T47D (cell line): Measurements from ENCODE around the gene MAPK8.
A peak's percentile ranks its signal among the peaks of the same experiment; 100 is the strongest.

Experiments
- DNase-seq, 2 experiments: peaks; one replicate each; pipeline versions ENCODE4 v3.0.0 to v3.0.0-alpha.2; 2011 to 2012; ENCODE audit warnings: low read depth in 1 of 2, low spot score in 1 of 2
- JUND ChIP-seq: IDR thresholded peaks from 2 replicates; pipeline ENCODE4 v1.6.1; 2012; ENCODE audit warnings: low read depth
- in situ Hi-C: cut with HindIII; loops from 2 replicates; pipeline ENCODE4 v1.10.0; 2016; ENCODE audit warnings: low sequenced_read_pairs, low pct_unique_long_range_greater_than_20kb

MAPK8 gene

GRCh38 chr10:48358162-48358561 is 51.7 kb downstream of the MAPK8 start:
- DNase-seq: no peak
- no peak for TF ChIP-seq JUND
- in situ Hi-C loops: no loop called here

DNA sequence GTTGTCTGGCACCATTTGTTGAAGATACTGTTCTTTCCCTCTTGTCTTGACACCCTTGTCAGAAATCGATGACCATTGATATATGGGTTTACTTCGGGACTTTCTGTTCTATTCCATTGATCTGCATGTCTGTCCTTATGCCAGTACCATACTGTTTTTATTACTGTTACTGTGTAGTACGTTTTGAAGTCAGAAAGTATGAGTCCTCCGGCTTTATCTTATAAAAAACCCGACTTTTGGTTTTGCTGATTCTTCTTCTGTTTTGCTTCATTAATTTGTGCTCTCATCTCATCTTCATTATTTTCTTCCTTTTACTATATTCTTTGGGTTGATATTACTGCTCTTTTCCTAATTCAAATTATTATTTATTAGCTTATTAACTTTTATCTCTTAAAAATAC is 52.4 kb downstream of the MAPK8 start:
- TF ChIP-seq JUND: no peak
- in situ Hi-C loops: no loop called here
- DNase-seq: no peak

DNA sequence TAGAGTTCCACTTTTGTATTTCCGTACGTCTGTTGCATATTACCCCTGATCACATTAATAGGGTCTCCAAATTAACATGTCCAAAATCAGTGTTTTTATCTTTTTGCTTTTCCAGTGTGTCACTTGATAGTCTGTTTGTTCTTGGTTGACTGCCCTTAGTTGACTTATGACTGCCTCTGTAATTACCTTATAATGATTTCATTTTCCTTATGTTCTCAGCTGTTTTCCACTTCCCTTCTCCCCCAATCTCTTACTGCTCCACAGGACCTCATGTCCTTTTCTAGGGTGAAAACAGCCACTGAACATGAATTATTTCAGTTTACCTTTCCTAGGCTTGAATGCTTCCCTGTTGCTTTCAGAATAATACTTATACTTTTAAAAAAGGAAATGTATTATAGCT is 54.7 kb downstream of the MAPK8 start:
- TF ChIP-seq JUND: no peak
- in situ Hi-C loops: no loop called here
- DNase-seq: no peak

GRCh38 chr10:48363617-48364355 is 57.3 kb downstream of the MAPK8 start:
- no peak for TF ChIP-seq JUND
- in situ Hi-C loops: no loop called here
- DNase-seq: peak; percentile 30 to 86

DNA sequence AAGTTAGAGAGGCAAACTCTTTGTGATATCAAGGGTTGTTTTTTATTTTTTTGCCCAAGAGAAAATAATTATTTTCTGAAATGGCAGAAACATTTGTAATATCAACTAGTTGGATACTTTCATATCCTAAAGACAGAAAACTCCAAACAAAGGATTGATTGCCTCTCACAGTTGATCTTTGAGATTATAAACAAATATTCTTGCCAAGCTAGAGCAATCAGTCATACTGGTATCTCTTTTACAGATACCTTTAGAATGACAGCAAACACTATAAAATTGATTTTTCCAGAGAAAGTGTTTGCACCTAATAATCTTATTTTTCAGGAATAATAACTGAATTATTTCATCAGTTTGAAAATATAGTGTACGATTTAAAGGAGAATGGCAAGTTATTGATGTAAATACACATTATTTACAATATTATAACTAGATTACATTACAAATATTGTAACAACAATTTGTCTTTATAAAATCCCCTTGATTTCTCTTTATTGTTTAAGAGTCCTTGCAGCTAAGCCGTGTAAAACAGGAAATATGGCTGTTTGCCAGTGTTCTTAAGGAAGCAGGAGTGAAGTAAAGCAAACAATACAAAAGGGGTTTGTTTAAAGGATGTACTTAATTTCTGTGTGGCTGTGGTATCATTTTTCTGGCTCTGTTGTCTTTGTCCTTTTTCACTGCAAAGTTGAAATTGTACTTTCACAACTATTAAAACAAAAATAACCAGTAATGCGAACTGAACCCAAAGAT is 58.4 kb downstream of the MAPK8 start:
- in situ Hi-C loops: no loop called here
- peak in 1 of 2 experiments; percentile 52 for DNase-seq
- no peak for TF ChIP-seq JUND

DNA sequence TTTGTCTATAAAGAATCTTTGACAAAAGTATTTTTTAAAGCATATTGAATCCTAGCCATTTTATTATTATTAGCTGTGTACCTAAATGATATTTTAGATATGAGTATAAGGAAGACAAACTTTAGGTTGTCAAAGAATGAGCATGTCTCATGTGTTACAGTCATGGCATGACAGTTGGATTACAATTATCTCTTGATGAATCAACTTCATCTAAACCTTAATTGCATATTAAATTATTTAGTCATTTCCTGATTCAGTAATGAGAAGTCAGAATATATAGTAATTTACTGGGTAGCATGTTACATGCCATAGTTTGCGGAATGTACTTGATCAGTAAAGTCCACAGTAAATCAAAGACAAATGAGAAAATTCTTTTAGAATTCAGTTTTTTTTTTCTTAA is 59.2 kb downstream of the MAPK8 start:
- TF ChIP-seq JUND: no peak
- no peak for DNase-seq
- in situ Hi-C loops: no loop called here

GRCh38 chr10:48366261-48366660 is 59.8 kb downstream of the MAPK8 start:
- in situ Hi-C loops: no loop called here
- no peak for TF ChIP-seq JUND

GRCh38 chr10:48369501-48369900 is 63.0 kb downstream of the MAPK8 start:
- in situ Hi-C loops: no loop called here
- no peak for DNase-seq
- TF ChIP-seq JUND: no peak

More at GRCh38 chr10:48366261-48366660, 59.8 kb downstream of the MAPK8 start:
- DNase-seq: no peak

- in situ Hi-C loops: no loop called here
- no peak for DNase-seq
- no peak for TF ChIP-seq JUND
Observed at GRCh38 chr10:48377751-48378530, 71.5 kb downstream of the MAPK8 start.

GRCh38 chr10:48378675-48379074 is 72.2 kb downstream of the MAPK8 start:
- no peak for DNase-seq
- no peak for TF ChIP-seq JUND
- in situ Hi-C loops: no loop called here

DNA sequence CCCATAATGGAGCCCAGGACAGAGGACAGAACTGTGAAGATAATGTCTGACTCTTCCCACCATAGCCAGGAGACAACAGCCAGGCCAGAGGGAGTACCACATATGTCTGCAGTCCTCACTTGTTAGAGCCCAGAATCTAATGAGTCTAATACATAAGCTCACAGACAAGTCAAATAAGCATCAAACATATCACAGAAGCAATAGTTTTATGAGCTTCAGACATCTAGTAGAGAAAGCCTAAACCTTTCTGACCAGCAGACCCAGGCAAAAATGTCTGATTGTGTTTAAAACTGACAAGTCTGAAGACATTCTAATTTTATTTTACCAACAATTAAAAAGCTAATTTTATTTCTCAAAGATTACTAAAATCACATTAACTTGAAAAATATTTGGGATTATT is 75.5 kb downstream of the MAPK8 start:
- TF ChIP-seq JUND: no peak
- in situ Hi-C loops: no loop called here
- DNase-seq: no peak

- in situ Hi-C loops: no loop called here
- no peak for DNase-seq
- no peak for TF ChIP-seq JUND
Observed at GRCh38 chr10:48382982-48383381, 76.5 kb downstream of the MAPK8 start.

- in situ Hi-C loops: no loop called here
- no peak for TF ChIP-seq JUND
- DNase-seq: no peak
Observed at GRCh38 chr10:48383393-48383792, 76.9 kb downstream of the MAPK8 start.
